Nephron progenitor cell (in vitro differentiated cells): ENCODE measurements around the gene ZNF718.
"Not testable (repeated sequence)": the region's sequence is repeated elsewhere in the genome, so short reads cannot be mapped to it uniquely, and the experiment has no call there.

ENCODE experiments used
- DNase-seq: peaks from one replicate; pipeline ENCODE4 v3.0.0; 2021
- H3K27ac Mint-ChIP-seq: 2 replicates; pipeline ENCODE4 v1.8.0; 2021; ENCODE audit warnings: mild to moderate bottlenecking, moderate library complexity, mixed read lengths
- H3K27me3 Mint-ChIP-seq: 2 replicates; pipeline ENCODE4 v1.8.0; 2021; ENCODE audit warnings: mild to moderate bottlenecking, low read depth, mixed read lengths; ENCODE audit not compliant: poor library complexity
- H3K36me3 Mint-ChIP-seq: 2 replicates; pipeline ENCODE4 v1.8.0; 2021; ENCODE audit warnings: low read depth, mixed read lengths
- H3K4me1 Mint-ChIP-seq: 2 replicates; pipeline ENCODE4 v1.8.0; 2021; ENCODE audit warnings: mixed read lengths
- H3K4me3 Mint-ChIP-seq: 2 replicates; pipeline ENCODE4 v1.8.0; 2021; ENCODE audit warnings: mild to moderate bottlenecking, moderate library complexity, mixed read lengths
- H3K9me3 Mint-ChIP-seq: 2 replicates; pipeline ENCODE4 v1.8.0; 2021; ENCODE audit warnings: mild to moderate bottlenecking, moderate library complexity, mixed read lengths
- CTCF ChIP-seq: fragments of 200-600 bp; sonication (generic); IDR thresholded peaks from 2 replicates; pipeline ENCODE4 v1.5.0; 2021; ENCODE audit warnings: antibody characterized with exemption

Gene ZNF718

GRCh38 chr4:139691-140090, 15.4 kb downstream of the ZNF718 start:
- no peak for DNase-seq
- peak overlapping the region; percentile 20 for H3K4me3 Mint-ChIP-seq
- H3K27me3 Mint-ChIP-seq = peaks cover 3% of the 10 kb centered on the region
- H3K4me1 Mint-ChIP-seq = no peaks in the 10 kb centered on the region
- no peak for TF ChIP-seq CTCF
- peaks cover 100% of the 10 kb centered on the region for H3K9me3 Mint-ChIP-seq
- no peak overlapping the region for H3K27ac Mint-ChIP-seq
- H3K36me3 Mint-ChIP-seq = peaks cover 100% of the 10 kb centered on the region

- Mint-ChIP-seq H3K27ac (no peak overlapping the region), H3K9me3 (peaks cover 100% of the 10 kb centered on the region), H3K27me3 (no peaks in the 10 kb centered on the region)
These were observed 22.3 kb downstream of the ZNF718 start for GRCh38 chr4:146621-147020.

GRCh38 chr4:147233-147632, 22.9 kb downstream of the ZNF718 start:
- peaks cover 95% of the 10 kb centered on the region for H3K36me3 Mint-ChIP-seq
- no peaks in the 10 kb centered on the region for H3K27me3 Mint-ChIP-seq
- no peak for DNase-seq
- no peaks in the 10 kb centered on the region for H3K4me1 Mint-ChIP-seq
- H3K9me3 Mint-ChIP-seq = peaks cover 95% of the 10 kb centered on the region
- TF ChIP-seq CTCF = no peak
- H3K27ac Mint-ChIP-seq = no peak overlapping the region
- no peak overlapping the region for H3K4me3 Mint-ChIP-seq

More at GRCh38 chr4:146621-147020, 22.3 kb downstream of the ZNF718 start:
- TF ChIP-seq CTCF = no peak
- Mint-ChIP-seq H3K36me3 (peaks cover 100% of the 10 kb centered on the region), H3K4me1 (no peaks in the 10 kb centered on the region), H3K4me3 (no peak overlapping the region)
- DNase-seq = no peak

GRCh38 chr4:161496-162284, 37.4 kb downstream of the ZNF718 start:
- H3K27ac Mint-ChIP-seq = no peak overlapping the region
- peaks cover 75% of the 10 kb centered on the region for H3K36me3 Mint-ChIP-seq
- no peak for TF ChIP-seq CTCF
- peaks cover 93% of the 10 kb centered on the region for H3K9me3 Mint-ChIP-seq
- DNase-seq = no peak
- H3K27me3 Mint-ChIP-seq = no peaks in the 10 kb centered on the region
- no peaks in the 10 kb centered on the region for H3K4me1 Mint-ChIP-seq
- H3K4me3 Mint-ChIP-seq = no peak overlapping the region

GRCh38 chr4:169640-170039, 45.3 kb downstream of the ZNF718 start:
- peaks cover 99% of the 10 kb centered on the region for H3K9me3 Mint-ChIP-seq

GRCh38 chr4:171318-171717, 47.0 kb downstream of the ZNF718 start:
- H3K9me3 Mint-ChIP-seq = peaks cover 100% of the 10 kb centered on the region
- not testable (repeated sequence) for H3K4me3 Mint-ChIP-seq, H3K4me1 Mint-ChIP-seq

More at GRCh38 chr4:169640-170039, 45.3 kb downstream of the ZNF718 start:
- not testable (repeated sequence) for H3K4me3 Mint-ChIP-seq, H3K4me1 Mint-ChIP-seq, DNase-seq, H3K27ac Mint-ChIP-seq, H3K27me3 Mint-ChIP-seq
- H3K36me3 Mint-ChIP-seq = peaks cover 77% of the 10 kb centered on the region

More at GRCh38 chr4:171318-171717, 47.0 kb downstream of the ZNF718 start:
- H3K36me3 Mint-ChIP-seq = peaks cover 84% of the 10 kb centered on the region
- not testable (repeated sequence) for H3K27me3 Mint-ChIP-seq, DNase-seq, H3K27ac Mint-ChIP-seq
